Stimulated activated CD8-positive, alpha-beta memory T cell treated with anti-CD3 and anti-CD28 coated beads, Interleukin-15, amount 100 ng/mL, for 24 hours (primary cell): ENCODE results near the gene FGFR3.
"Not testable (repeated sequence)": the region's sequence is repeated elsewhere in the genome, so short reads cannot be mapped to it uniquely, and the experiment has no call there.

Source experiments
- DNase-seq: peaks from one replicate; pipeline ENCODE4 v3.0.0-alpha.2; 2020; ENCODE audit warnings: low read depth

FGFR3 gene

DNA sequence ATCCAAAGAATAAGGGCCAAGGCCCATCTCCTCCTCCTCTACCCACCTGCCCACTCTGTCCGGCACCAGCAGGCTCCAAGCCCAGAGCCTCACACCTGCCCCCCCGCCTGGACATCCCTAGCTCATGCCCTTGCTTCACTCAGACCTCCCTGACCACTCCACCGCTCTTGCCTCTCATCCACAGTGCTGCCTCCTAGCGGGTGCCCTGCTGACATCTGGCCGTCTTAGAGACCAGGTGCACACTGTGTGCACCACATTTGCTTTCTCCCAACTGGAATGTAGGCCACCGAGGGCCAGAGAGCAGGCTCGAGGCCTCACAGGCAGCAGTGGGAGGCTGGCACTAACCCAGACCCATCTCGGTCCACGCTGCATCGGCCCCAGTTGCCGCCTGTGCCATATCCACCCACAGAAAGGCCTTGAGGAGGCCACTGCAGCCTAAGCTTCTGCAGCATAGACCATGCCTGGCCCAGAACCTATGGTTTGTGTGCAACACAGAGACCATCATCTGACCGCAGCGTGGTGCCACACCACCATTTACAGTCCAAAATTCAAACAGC is 49.3 kb downstream of the FGFR3 start:
- DNase-seq, result no peak

DNA sequence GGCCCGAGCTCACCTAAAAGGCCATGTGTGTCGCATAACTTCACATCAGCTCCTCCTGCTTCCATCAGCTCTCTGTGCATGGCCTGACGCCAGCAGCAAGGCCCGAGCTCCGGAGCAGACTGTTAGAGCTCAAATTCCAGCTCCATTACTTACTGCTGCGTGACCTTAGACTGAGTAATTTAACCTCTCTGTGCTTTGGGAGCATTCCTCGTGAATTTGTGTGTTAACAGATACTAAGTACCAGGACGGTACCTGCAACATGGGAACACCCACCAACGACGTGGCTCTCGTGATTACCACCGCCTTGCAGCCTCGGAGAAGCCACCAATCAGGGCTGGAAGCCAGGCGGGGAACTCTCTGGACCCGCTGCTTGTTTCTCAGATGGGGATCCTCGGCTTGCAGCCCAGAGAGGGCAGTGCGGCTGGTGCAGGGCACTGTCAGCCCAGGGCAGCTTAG is 49.9 kb downstream of the FGFR3 start:
- no peak for DNase-seq

DNA sequence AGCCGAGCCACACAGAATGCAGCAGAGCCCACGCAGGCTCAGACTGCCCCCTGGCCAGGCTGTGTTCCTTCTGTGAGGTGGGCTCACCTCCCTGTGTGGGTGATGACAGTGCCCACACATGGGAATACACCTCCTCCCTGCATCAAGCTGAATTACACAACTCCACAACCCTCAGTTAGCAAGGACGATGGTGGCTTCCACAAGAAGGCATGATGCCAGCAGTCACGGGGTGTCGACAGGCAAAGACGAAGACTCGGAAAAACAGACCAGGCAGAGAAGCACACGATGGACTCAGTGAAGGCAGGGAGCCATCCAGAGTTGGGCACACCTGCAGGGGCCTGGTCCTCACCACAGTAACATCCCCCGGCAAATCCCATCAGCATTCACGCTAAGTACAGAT is 50.8 kb downstream of the FGFR3 start:
- DNase-seq, result no peak

DNA sequence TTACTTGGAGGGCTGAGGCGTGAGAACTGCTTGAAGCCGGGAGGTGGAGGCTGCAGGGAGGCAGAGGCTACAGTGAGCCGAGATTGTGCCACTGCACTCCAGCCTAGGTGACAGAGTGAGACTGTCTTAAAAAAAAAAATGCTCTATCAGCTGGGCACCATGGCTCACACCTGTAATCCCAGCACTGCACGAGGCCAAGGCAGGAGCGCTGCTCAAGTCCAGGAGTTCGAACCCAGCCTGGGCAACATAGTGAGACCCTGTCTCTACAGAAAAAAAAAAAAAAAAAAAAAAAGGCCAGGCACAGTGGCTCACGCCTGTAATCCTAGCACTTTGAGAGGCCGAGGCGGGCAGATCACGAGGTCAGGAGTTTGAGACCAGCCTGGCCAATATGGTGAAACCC is 51.5 kb downstream of the FGFR3 start:
- DNase-seq, result not testable (repeated sequence)

DNA sequence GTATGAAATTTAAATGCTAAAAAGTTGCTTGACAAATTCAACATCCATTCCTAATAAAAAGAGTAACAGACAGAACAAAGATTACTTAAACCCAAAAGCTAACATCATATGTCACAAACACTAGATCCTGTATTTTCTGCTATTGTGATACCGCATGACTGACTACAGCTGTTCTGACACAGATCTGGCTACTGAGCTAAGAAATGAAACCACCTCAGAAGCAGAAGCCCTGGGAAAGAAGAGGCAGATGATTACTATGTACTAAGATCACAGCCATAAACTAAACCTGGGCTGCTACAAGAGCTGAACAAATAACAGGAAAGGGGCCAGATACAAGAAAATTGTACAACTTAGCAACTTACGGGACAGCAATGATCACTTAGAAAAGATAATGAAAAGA is 53.5 kb downstream of the FGFR3 start:
- no peak for DNase-seq

DNA sequence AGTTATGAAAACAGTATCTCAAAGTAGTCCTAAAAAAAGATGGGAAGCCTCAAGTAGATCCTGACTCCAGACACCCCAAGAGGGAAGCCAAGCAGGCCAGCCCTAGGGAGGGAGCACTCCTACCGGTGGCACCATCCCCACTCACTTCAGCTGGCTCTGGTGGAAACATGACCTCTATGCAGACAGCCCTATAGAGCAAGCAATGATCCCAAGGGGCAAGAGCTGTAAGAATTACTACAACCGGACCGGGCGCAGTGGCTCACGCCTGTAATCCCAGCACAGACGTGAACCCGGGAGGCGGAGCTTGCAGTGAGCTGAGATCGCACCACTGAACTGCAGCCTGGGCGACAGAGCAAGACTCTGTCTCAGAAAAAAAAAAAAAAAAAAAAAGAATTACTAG is 57.2 kb downstream of the FGFR3 start:
- no peak for DNase-seq

DNA sequence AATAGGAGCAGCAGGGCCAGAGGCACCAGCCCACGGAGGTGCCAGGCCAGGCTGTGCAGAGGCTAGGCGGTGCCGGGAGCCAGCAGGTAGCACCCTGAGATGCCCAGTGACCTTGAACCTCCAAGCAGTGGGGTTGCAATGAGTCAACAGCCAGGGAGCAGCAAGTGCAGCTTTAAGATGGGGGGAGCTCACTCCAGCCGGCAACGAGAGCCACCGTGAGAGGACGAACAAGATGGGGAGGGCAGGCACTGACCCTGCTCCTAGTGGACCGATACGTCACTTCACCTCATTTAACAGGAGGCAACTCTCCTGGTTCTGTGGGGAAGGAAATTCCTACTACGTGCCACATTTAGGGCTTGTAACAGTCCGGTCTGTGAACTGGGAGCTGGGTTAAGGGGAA is 58.1 kb downstream of the FGFR3 start:
- no peak for DNase-seq

DNA sequence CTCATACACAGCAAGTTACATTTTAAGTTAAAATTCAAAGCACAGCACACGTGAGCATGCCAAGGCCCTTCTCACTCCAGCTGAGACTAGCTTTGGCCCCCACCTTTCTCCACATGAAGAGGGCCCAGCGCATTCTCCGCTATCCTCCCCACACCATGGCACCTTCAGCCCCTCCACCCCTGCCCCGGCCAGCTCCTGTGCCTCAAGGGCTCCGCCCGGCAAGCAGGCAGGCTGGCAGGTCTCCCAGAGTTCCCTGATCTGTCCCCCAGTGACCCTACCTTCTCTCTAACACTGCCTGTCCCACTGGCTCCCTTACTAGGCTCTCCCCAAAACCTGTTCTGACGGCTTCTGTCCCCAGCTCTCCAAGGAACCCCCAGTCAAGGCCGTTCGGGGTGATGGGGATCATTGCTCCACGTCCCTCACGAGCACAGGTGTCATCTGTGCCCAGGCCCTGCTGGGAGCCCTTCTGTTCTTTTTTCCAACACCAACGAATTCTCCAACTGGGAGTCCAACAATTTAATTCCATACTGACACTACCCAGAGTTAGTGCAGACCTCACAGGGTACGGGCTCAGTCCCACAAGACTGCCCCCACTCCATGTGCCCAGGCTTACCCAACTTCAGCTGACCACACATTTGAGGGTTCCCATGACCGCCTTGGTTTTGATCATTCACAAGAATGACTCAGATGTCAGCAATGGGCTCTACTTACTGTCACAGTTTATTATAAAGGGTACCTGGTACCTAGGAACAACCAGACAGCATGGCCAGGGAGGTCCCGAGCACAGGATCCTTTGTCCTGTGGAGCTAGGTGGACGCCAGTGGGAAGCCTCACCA is 58.7 kb downstream of the FGFR3 start:
- no peak for DNase-seq

DNA sequence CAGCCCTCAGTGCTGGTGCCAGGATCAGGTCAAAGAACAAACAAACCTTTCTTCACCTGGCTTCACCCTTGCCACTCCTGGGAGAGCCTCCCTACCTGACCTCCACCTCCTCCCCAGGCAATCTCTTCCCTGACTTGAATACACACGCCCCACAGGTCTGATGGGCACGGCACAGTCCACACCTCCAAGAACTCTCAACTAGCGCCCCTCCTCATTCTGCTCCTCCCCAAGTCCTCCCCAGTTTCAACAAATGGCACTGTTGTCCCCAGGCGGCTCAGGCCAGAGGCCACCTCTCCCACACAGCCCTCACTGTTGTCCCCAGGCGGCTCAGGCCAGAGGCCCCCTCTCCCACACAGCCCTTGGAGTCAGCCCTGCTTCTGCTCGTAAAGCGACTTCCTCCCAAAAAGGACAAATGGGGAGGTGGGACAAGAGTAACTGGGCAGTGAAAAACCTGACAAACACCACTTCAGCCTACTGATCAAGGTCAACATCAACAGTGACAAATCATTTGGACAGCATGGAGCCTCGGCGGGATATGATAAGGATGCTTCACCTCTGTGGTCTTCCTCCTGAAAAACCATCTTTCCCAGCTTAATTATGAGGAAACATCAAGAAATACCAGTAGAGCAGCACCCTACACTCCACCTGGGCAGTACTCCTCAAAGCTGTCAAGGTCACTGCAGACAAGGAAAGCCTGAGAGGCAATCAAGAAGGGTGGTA is 60.0 kb downstream of the FGFR3 start:
- no peak for DNase-seq

DNA sequence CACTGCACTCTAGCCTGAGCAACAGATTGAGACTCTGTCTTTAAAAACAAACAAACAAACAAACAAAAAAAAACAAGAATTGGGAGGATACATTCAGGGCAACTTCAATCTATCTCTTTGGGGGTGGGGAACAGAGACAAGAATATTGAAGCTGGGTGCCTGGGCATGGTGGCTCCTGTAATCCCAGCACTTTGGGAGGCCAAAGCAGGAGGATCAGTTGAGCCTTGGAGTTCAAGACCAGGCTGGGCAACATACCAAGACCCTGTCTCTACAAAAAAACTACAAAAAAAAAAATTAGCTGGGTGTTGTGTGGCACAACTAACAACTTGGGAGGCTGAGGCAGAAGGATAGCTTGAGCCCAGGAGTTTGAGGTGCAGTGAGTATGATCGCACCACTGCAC is 61.7 kb downstream of the FGFR3 start:
- DNase-seq, result no peak

DNA sequence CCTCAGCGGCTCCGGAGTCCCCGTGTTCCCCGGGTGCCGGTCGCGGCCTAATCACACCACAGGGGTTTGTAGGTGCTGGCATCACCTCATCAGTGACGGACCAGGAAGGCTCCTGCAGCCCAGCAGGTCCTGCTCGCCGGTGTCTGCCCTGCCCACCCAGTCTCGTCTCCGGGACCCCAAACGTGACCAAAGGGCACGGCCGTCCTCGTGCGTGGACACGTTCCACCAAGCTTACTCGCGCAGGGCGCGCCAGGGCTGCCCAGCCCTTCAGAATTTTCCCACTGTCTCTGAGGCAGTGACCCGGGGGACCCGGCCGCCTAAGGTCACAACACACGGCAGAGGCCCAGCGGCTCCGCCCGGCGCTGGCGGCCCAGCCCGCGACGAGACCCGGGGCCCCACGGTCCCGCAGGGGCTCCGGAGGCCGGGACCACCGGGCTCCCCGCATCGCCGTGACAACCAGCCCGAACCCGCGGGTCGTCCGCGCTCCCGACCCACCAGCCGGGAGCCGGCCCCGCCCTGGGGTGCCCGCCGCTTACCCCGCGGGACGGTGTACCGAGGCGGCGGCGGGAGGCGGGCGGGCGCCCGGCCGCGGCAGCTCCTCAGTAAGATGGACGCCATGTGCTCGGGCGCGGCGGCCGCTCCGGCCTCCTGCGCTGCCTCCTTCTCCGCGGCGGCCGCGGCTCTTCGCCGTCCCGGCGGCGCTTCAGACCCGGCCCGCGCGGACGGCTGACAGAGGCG is 62.4 kb downstream of the FGFR3 start:
- DNase-seq, result no peak

DNA sequence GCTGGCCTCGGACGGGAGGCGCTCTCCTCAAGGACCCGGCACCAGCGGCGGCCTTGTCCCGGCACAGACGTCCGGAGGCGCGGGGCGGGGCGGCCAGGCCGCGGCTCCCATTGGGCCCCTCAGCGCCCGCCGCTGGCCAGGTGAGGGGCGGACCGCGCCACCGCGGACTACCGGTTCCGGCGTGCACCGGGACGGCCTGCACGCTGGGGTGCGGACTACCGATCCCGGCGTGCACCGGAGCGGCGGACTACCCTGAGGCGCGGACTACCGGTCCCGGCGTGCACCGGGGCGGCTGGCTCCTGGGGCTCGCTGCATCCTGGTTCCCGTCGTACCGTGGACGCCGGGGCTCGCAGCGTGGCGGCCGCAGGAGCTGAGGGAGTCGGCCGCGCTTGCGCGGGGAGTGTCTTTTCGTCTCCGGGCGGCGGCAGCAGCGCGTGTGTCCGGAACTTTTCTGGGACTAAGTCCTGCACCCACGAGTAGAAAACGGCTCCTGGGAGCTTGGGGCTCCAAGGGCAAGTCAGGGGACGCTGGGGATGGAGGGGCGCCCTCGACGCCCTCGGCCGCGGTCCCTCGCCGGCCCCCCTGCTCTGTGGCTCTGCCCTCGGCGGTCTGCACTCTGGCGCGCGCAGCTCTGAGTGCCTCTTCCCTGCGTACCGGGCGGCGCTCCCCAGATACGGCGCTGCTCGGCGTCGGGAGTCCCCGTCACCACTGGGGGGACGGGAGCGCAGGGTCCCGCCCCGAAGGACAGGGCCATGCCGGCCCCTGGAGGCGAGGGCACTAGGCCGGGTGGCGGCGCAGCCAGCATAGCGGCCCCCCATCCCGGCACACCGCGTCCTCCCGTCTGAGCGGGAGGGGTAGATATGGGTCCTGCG is 63.2 kb downstream of the FGFR3 start, which contains the start of gene LETM1:
LETM1 (minus strand) TSS at position 86 of the 872 bp plus-strand sequence. CDS start 206 bp downstream, outside the sequence.
- DNase-seq, result peak; percentile 75

DNA sequence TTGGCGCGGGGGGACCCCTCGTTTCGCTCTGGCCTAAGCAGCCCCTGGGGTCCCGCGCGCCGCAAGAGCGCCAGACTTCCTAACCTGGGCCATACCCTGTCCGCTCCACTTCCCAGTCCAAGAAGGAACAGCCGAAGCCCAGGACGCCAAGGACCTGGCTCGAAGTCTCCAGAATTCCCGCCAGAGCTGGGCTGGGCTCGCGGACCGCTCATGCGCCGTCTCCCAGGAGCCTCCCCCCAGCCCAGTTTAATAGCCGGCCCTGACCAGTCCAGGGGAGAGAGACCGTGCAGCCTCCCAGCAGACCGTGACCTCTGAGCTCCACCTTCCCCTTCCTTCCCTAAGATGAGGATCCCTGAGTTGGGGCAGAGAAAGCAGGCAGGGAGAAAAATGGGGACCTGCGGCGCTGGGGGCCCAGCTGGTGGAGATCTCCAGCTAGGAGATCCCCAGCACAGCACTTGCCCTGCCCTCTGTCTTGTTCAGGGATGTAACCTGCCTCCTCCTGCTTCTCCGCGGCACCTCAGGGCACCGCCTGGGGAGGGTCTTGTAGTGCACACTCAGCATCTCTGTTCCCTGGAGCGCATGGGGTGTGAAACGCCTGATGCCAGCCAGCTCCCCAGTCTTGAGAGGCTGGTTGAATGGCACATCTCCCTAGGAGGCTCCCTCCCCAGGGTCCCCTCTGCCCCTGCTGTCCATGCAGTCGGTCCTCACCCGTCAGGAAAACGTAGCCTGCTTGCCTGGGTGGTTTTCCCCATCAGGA is 64.0 kb downstream of the FGFR3 start:
- DNase-seq, result no peak

DNA sequence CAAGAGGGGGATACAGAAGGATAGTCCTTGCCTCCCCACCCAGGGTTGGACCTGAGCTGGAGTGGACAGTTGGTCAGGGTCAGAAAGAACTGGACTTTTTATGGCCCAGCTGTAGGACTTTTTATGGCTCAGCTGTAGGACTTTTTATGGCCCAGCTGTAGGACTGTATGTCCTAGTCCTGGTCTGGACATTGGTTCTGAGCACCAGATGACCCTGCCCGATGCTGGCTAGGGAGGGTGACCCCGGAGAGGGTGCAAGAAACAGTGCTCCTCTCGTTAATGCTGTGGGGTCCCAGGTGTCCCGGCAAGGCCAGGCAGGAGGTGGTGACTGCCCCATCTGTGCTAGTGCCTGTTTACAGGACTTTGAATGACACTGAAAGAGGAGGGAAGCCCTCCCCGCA is 64.8 kb downstream of the FGFR3 start:
- DNase-seq, result no peak
